ENCODE data around the gene ADGRE2.

- TF ChIP-seq CTCF (tag by site-specific recombination; IDR thresholded peaks at IDR 0.05) = no peak
- TF ChIP-seq ZNF157 (tag by site-specific recombination; IDR thresholded peaks at IDR 0.05) = no peak
- no peak for TF ChIP-seq ZNF112 (tag by site-specific recombination; IDR thresholded peaks at IDR 0.05)
- no peak for TF ChIP-seq ZNF211 (tag by site-specific recombination; IDR thresholded peaks at IDR 0.05; ENCODE audit: low read depth)
- TF ChIP-seq ZNF146 (tag by site-specific recombination; IDR thresholded peaks at IDR 0.05) = no peak
- TF ChIP-seq ZNF837 (tag by site-specific recombination; IDR thresholded peaks at IDR 0.05) = no peak
- no peak for TF ChIP-seq BCL11B (tag by site-specific recombination; IDR thresholded peaks at IDR 0.05; ENCODE audit: low read depth)
- TF ChIP-seq ZNF426 (tag by site-specific recombination; IDR thresholded peaks at IDR 0.05) = no peak
- no peak for TF ChIP-seq ZBTB1 (tag by site-specific recombination; IDR thresholded peaks at IDR 0.05)
These were observed 19.5 kb downstream of the ADGRE2 start for GRCh38 chr19:14758816-14759215.

Measured in HEK293 (cell line).